IMR-90 (cell line): ENCODE measurements around the gene ELAVL1. TPM values are rescaled to one million over a fixed set of nuclear protein-coding genes. Genes with fewer than 3 reads are reported as not detected.
A peak's percentile ranks its signal among the peaks of the same experiment; 100 is the strongest.

Experiments used
- ATAC-seq: fragments of 200-7000 bp; cut with Tn5 transposase; 2 replicates; pipeline ENCODE4 v1.9.1; 2020; ENCODE audit warnings: low read depth, mild to moderate bottlenecking, moderate library complexity
- BruUV-seq: library from RNA; stranded (reverse); fragments of 400-500 nt; replicated peaks from 2 replicates; lab custom pipeline; 2021; lab: Mats Ljungman, UMichigan
- CTCF ChIA-PET: fragments of 300-600 bp; formaldehyde crosslinking; extraction: SDS; loops from one replicate; lab custom pipeline; 2021; ENCODE audit warnings: antibody characterized with exemption; lab: Yijun Ruan, JAX
- POLR2A ChIA-PET: fragments of 300-600 bp; sonication (Branson Sonifier 250); formaldehyde crosslinking; loops from one replicate; lab custom pipeline; 2022; ENCODE audit warnings: antibody characterized with exemption; ENCODE audit not compliant: unreplicated experiment; lab: Charles Lee
- DNase-seq: peaks from one replicate; pipeline ENCODE4 v3.0.0; 2013
- H2AFZ ChIP-seq: replicated peaks from 2 replicates; pipeline ENCODE3; 2013; ENCODE audit warnings: low read length, mild to moderate bottlenecking; ENCODE audit not compliant: poor library complexity
- H2AK5ac ChIP-seq: 2 replicates; pipeline ENCODE4 v1.6.1; 2013; ENCODE audit warnings: low read depth, low read length, inconsistent platforms
- H2AK9ac ChIP-seq: replicated peaks from 2 replicates; pipeline ENCODE3; 2013; ENCODE audit warnings: mild to moderate bottlenecking, low read depth, low read length, moderate library complexity; ENCODE audit not compliant: poor library complexity
- H2BK120ac ChIP-seq: 2 replicates; pipeline ENCODE4 v1.6.1; 2013; ENCODE audit warnings: low read depth, low read length, inconsistent platforms
- H2BK15ac ChIP-seq: 3 replicates; pipeline ENCODE4 v1.6.1; 2013; ENCODE audit warnings: low read depth, low read length, inconsistent platforms
- H2BK20ac ChIP-seq: 2 replicates; pipeline ENCODE4 v1.6.1; 2013; ENCODE audit warnings: low read depth, mild to moderate bottlenecking, inconsistent platforms, low read length, moderate library complexity
- H2BK5ac ChIP-seq: 2 replicates; pipeline ENCODE4 v1.6.1; 2013; ENCODE audit warnings: mild to moderate bottlenecking, low read depth, low read length, inconsistent platforms; ENCODE audit not compliant: poor library complexity, severe bottlenecking
- H3K14ac ChIP-seq: replicated peaks from 2 replicates; pipeline ENCODE4 v1.6.1; 2013; ENCODE audit warnings: low read depth, low read length, inconsistent platforms
- H3K18ac ChIP-seq: 2 replicates; pipeline ENCODE4 v1.6.1; 2013; ENCODE audit warnings: low read depth, low read length, control low read depth
- H3K23ac ChIP-seq: 2 replicates; pipeline ENCODE4 v1.6.1; 2013; ENCODE audit warnings: low read depth, low read length, inconsistent platforms
- H3K27ac ChIP-seq: 2 replicates; pipeline ENCODE4 v1.5.1; 2013; ENCODE audit warnings: mild to moderate bottlenecking, control low read depth, low read length; ENCODE audit not compliant: insufficient read depth
- H3K27me3 ChIP-seq: 2 replicates; pipeline ENCODE4 v1.6.1; 2013; ENCODE audit warnings: low read length; ENCODE audit not compliant: control insufficient read depth, insufficient read depth
- H3K36me3 ChIP-seq: 2 replicates; pipeline ENCODE4 v1.6.1; 2013; ENCODE audit warnings: low read length, mixed read lengths; ENCODE audit not compliant: control insufficient read depth, insufficient read depth
- H3K4ac ChIP-seq: 2 replicates; pipeline ENCODE4 v1.6.1; 2013; ENCODE audit warnings: low read depth, low read length, inconsistent platforms
- H3K4me1 ChIP-seq: 2 replicates; pipeline ENCODE4 v1.6.1; 2013; ENCODE audit warnings: low read length, mixed read lengths; ENCODE audit not compliant: control insufficient read depth, insufficient read depth
- H3K4me2 ChIP-seq: 2 replicates; pipeline ENCODE4 v1.6.1; 2013; ENCODE audit warnings: low read depth, mild to moderate bottlenecking, control low read depth, low read length, moderate library complexity
- H3K4me3 ChIP-seq: 2 replicates; pipeline ENCODE4 v1.5.1; 2013; ENCODE audit warnings: low read depth, mild to moderate bottlenecking, control low read depth, low read length, moderate library complexity; ENCODE audit not compliant: insufficient read depth
- H3K56ac ChIP-seq: 2 replicates; pipeline ENCODE4 v1.6.1; 2013; ENCODE audit warnings: low read length, inconsistent platforms; ENCODE audit not compliant: insufficient read depth; ENCODE audit errors: extremely low read depth
- H3K79me1 ChIP-seq, 2 experiments: 2 replicates each; pipeline ENCODE4 v1.6.1; 2013; ENCODE audit warnings: low read length in 2 of 2, inconsistent platforms in 1 of 2, low read depth in 1 of 2
- H3K9ac ChIP-seq: 2 replicates; pipeline ENCODE4 v1.6.1; 2013; ENCODE audit warnings: low read depth, low read length, control low read depth
- H3K9me1 ChIP-seq: 2 replicates; pipeline ENCODE4 v1.6.1; 2013; ENCODE audit warnings: low read length, inconsistent platforms; ENCODE audit not compliant: insufficient read depth
- H3K9me3 ChIP-seq: 2 replicates; pipeline ENCODE4 v1.6.1; 2013; ENCODE audit warnings: low read length; ENCODE audit not compliant: control insufficient read depth, insufficient read depth
- H4K20me1 ChIP-seq: 2 replicates; pipeline ENCODE4 v1.6.1; 2013; ENCODE audit warnings: low read length, inconsistent platforms; ENCODE audit not compliant: insufficient read depth
- H4K5ac ChIP-seq: 2 replicates; pipeline ENCODE4 v1.6.1; 2013; ENCODE audit warnings: mild to moderate bottlenecking, low read depth, low read length, control low read depth
- H4K8ac ChIP-seq, 2 experiments: 2 replicates each; pipeline ENCODE4 v1.6.1; 2013; ENCODE audit warnings: low read depth in 2 of 2, low read length in 2 of 2, control low read depth in 1 of 2, inconsistent platforms in 1 of 2
- H4K91ac ChIP-seq: 2 replicates; pipeline ENCODE4 v1.6.1; 2013; ENCODE audit warnings: low read depth, low read length, inconsistent platforms; ENCODE audit not compliant: insufficient read depth
- CEBPB ChIP-seq: IDR thresholded peaks from 2 replicates; pipeline ENCODE4 v1.6.1; 2012; ENCODE audit warnings: low read depth, low read length, improper control_type of control experiment
- RFX5 ChIP-seq: IDR thresholded peaks from 2 replicates; pipeline ENCODE4 v1.8.0; 2012; ENCODE audit warnings: low read depth, mild to moderate bottlenecking, low read length, moderate library complexity
- SMC3 ChIP-seq: fragments of 150-350 bp; IDR thresholded peaks from 2 replicates; pipeline ENCODE4 v1.6.1; 2016; ENCODE audit warnings: low read depth, mild to moderate bottlenecking, antibody characterized with exemption, low read length, moderate library complexity
- WGBS, 2 experiments: methylation state at CpG; one replicate each; pipeline versions ENCODE4 v1.1.5 to v1.1.7; 2013; ENCODE audit warnings: missing lambda C conversion rate in 2 of 2; ENCODE audit not compliant: insufficient read length in 1 of 2; ENCODE audit errors: extremely low coverage in 2 of 2; 5-methylcytosine and 5-hydroxymethylcytosine counted together
- dilution Hi-C: fragments of 300-500 bp; cut with HindIII; formaldehyde crosslinking; loops from one replicate; pipeline ENCODE4 v1.14.3; 2018; ENCODE audit warnings: low sequenced_read_pairs; ENCODE audit not compliant: unreplicated experiment
- in situ Hi-C: fragments of 300-500 bp; cut with MboI; formaldehyde crosslinking; loops from 3 replicates; pipeline ENCODE4 v1.14.3; 2019; ENCODE audit warnings: low sequenced_read_pairs, inconsistent platforms, mixed read lengths
- intact Hi-C: fragments of 100-400 bp; cut with micrococcal nuclease; formaldehyde crosslinking; loops from 2 replicates; pipeline ENCODE4 v1.10.0; 2022
- polyA plus RNA-seq, 3 experiments: library from polyadenylated mRNA; depleted of rRNA; stranded (reverse); fragments of >200 nt; gene quantifications; 2 replicates each; pipeline ENCODE4 v1.2.3, GENCODE V29; 2012; ENCODE audit warnings: low replicate concordance in 1 of 3
- total RNA-seq: library from RNA; depleted of rRNA; stranded (reverse); fragments of >200 nt; gene quantifications from 2 replicates; pipeline ENCODE4 v1.2.3, GENCODE V29; 2012

ELAVL1 gene
- total and polyA plus RNA-seq, 2 of the 4 experiments (the other 2 are of a cell fraction) = 55.6 to 59.0 TPM

- Histone ChIP-seq H3K9me3 (no peaks in the 10 kb centered on the region), H2BK5ac (no peak overlapping the region), H2BK15ac (no peak overlapping the region), H3K4me1 (no peaks in the 10 kb centered on the region; the same call in 1 of the 2 replicates), H3K18ac (no peak overlapping the region), H4K20me1 (peaks cover 3% of the 10 kb centered on the region), H3K56ac (no peak overlapping the region), H3K4ac (no peak overlapping the region), H3K9me1 (no peaks in the 10 kb centered on the region), H3K9ac (no peak overlapping the region), H3K27ac (no peak overlapping the region), H3K23ac (no peak overlapping the region), H3K14ac (no peak overlapping the region), H2BK20ac (no peak overlapping the region), H4K5ac (no peak overlapping the region), H3K4me2 (no peak overlapping the region), H4K8ac (no peak overlapping the region), H3K27me3 (no peaks in the 10 kb centered on the region), H3K4me3 (no peak overlapping the region), H4K91ac (no peak overlapping the region), H3K79me1 (0 out of 4 replicates have a peak, but pooled peaks cover 0 to 3% of the 10 kb centered on the region in 2 experiments), H2BK120ac (no peak overlapping the region), H3K36me3 (peaks cover 14% of the 10 kb centered on the region), H2AK9ac (peak overlapping the region; percentile 28), H2AFZ (no peak overlapping the region), H2AK5ac (no peak overlapping the region)
- intact Hi-C loops = no loop called here
- in situ Hi-C loops = no loop called here
- no TSS peak for BruUV-seq
- TF ChIP-seq SMC3 (no peak), CEBPB (no peak), RFX5 (no peak)
- POLR2A ChIA-PET = interaction anchor here (0.7 kb wide), 1 partner anchor 278 kb away, joined by 10 read pairs; no protein-coding TSS in a partner anchor
- 70% methylated on average over 2 of the region's 11 CpGs; no CpG with 5 or more reads in 1 of the 2 experiments for WGBS, 2 experiments
- no peak for ATAC-seq
- CTCF ChIA-PET = interaction anchor here (0.7 kb wide), 1 partner anchor 11 kb away, joined by 3 read pairs; no protein-coding TSS in a partner anchor
- no peak for DNase-seq
- dilution Hi-C loops = no loop called here
Observed at GRCh38 chr19:7955696-7956095, 49.7 kb downstream of the ELAVL1 start.
